AG04450 (cell line): ENCODE results near the gene BCL10. TPM values are rescaled to one million over a fixed set of nuclear protein-coding genes. Genes with fewer than 3 reads are reported as not detected.

Source experiments
- CTCF ChIA-PET: fragments of 300-600, 350-600 bp; formaldehyde crosslinking; extraction: SDS; loops from one replicate; lab custom pipeline; 2022; ENCODE audit warnings: antibody characterized with exemption, inconsistent platforms; lab: Charles Lee
- POLR2A ChIA-PET: fragments of 350-600 bp; formaldehyde crosslinking; extraction: SDS; loops from one replicate; lab custom pipeline; 2021; ENCODE audit warnings: antibody characterized with exemption, inconsistent platforms; lab: Yijun Ruan, JAX
- DNase-seq: peaks from one replicate; pipeline ENCODE4 v3.0.0-alpha.2; 2011; ENCODE audit warnings: low read depth, low spot score
- H3K27ac ChIP-seq: one replicate; pipeline ENCODE4 v1.5.1; 2012; ENCODE audit warnings: low read depth, low read length, control low read depth
- H3K27me3 ChIP-seq: one replicate; pipeline ENCODE4 v1.6.0; 2012; ENCODE audit warnings: low read length; ENCODE audit not compliant: control insufficient read depth, insufficient read depth
- H3K4me3 ChIP-seq: 2 replicates; pipeline ENCODE4 v1.5.1; 2011; ENCODE audit warnings: mild to moderate bottlenecking, low read depth, low read length, control low read depth
- H3K9me3 ChIP-seq: 2 replicates; pipeline ENCODE4 v1.5.1; 2012; ENCODE audit warnings: low read length; ENCODE audit not compliant: control insufficient read depth, insufficient read depth
- polyA plus RNA-seq: library from polyadenylated mRNA; depleted of rRNA; stranded (reverse); fragments of >200 nt; gene quantifications from 2 replicates; pipeline ENCODE4 v1.2.3, GENCODE V29; 2011
- TF ChIP-seq, protein P1 (sequence below): IDR thresholded peaks from 2 replicates; pipeline ENCODE4 v1.5.1; 2011; ENCODE audit warnings: low read depth, low read length, control low read depth, inconsistent platforms

Gene BCL10
- polyA plus RNA-seq, 1 experiment = 19.4 TPM

- TF ChIP-seq, protein P1, sequence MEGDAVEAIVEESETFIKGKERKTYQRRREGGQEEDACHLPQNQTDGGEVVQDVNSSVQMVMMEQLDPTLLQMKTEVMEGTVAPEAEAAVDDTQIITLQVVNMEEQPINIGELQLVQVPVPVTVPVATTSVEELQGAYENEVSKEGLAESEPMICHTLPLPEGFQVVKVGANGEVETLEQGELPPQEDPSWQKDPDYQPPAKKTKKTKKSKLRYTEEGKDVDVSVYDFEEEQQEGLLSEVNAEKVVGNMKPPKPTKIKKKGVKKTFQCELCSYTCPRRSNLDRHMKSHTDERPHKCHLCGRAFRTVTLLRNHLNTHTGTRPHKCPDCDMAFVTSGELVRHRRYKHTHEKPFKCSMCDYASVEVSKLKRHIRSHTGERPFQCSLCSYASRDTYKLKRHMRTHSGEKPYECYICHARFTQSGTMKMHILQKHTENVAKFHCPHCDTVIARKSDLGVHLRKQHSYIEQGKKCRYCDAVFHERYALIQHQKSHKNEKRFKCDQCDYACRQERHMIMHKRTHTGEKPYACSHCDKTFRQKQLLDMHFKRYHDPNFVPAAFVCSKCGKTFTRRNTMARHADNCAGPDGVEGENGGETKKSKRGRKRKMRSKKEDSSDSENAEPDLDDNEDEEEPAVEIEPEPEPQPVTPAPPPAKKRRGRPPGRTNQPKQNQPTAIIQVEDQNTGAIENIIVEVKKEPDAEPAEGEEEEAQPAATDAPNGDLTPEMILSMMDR = no peak
- POLR2A ChIA-PET = no interaction called here
- CTCF ChIA-PET = no interaction called here
- Histone ChIP-seq H3K9me3 (no peaks in the 10 kb centered on the region), H3K27me3 (no peaks in the 10 kb centered on the region), H3K27ac (no peak overlapping the region), H3K4me3 (no peak overlapping the region)
- DNase-seq = no peak
Measured at GRCh38 chr1:85318217-85318616, 41.8 kb upstream of the BCL10 start.

- ChIA-PET POLR2A (no interaction called here), CTCF (interaction anchor here (0.6 kb wide), 1 partner anchor 90 kb away, joined by 3 read pairs; no protein-coding TSS in a partner anchor)
- no peak for DNase-seq
Measured at GRCh38 chr1:85317560-85317959, 41.1 kb upstream of the BCL10 start.

DNA sequence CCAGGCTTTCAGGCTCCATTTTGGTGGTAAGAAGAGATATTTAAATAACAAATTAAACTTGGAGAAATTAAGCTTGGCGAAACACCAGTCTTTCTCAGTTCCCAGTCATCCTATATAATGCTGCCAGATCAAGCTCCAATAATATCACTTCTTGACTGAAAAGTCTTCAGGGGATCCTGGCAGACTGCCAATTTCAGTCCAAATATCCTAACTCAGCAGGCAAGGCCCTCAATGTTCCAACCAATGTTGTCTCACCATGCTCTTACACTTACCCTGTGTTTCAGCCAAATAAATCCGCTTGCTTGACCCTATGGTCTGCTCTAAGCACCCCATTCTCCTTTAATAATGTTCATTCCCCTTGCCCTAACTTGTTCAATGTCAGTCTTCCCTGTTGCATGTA, 39.9 kb upstream of the BCL10 start:
- H3K27me3 ChIP-seq = no peaks in the 10 kb centered on the region
- TF ChIP-seq, protein P1 = no peak
- no peak overlapping the region for H3K4me3 ChIP-seq
- DNase-seq = no peak
- POLR2A ChIA-PET = interaction anchor here (1.5 kb wide), 1 partner anchor 28 kb away, joined by 4 read pairs; no protein-coding TSS in a partner anchor
- no peak overlapping the region for H3K27ac ChIP-seq
- no peaks in the 10 kb centered on the region for H3K9me3 ChIP-seq
- CTCF ChIA-PET = interaction anchor here (1.5 kb wide), 1 partner anchor 56 kb away, joined by 4 read pairs; no protein-coding TSS in a partner anchor

More at GRCh38 chr1:85317560-85317959, 41.1 kb upstream of the BCL10 start:
- H3K27me3 ChIP-seq = no peaks in the 10 kb centered on the region
- no peak overlapping the region for H3K4me3 ChIP-seq
- TF ChIP-seq, protein P1 = no peak
- H3K9me3 ChIP-seq = no peaks in the 10 kb centered on the region
- no peak overlapping the region for H3K27ac ChIP-seq

GRCh38 chr1:85315789-85316188, 39.4 kb upstream of the BCL10 start:
- DNase-seq = no peak

GRCh38 chr1:85314726-85315125, 38.3 kb upstream of the BCL10 start:
- TF ChIP-seq, protein P1 = no peak
- POLR2A ChIA-PET = interaction anchor here (1.2 to 2.7 kb wide), 4 partner anchors 15 to 298 kb away, joined by 3 to 10 read pairs (median 4); no protein-coding TSS in a partner anchor
- Histone ChIP-seq H3K4me3 (no peak overlapping the region), H3K27ac (peak overlapping the region; percentile 96), H3K9me3 (no peaks in the 10 kb centered on the region), H3K27me3 (no peaks in the 10 kb centered on the region)
- DNase-seq = no peak
- CTCF ChIA-PET = no interaction called here

More at GRCh38 chr1:85315789-85316188, 39.4 kb upstream of the BCL10 start:
- Histone ChIP-seq H3K9me3 (no peaks in the 10 kb centered on the region), H3K27ac (no peak overlapping the region), H3K4me3 (no peak overlapping the region), H3K27me3 (no peaks in the 10 kb centered on the region)
- TF ChIP-seq, protein P1 = no peak
- ChIA-PET POLR2A (interaction anchor here (1.2 to 2.7 kb wide), 3 partner anchors 14 to 297 kb away, joined by 3 to 10 read pairs (median 4); no protein-coding TSS in a partner anchor), CTCF (interaction anchor here (0.6 to 1.5 kb wide), 2 partner anchors 8 to 56 kb away, joined by 4 to 6 read pairs; no protein-coding TSS in a partner anchor)
